Stimulated activated CD8-positive, alpha-beta memory T cell treated with anti-CD3 and anti-CD28 coated beads, Interleukin-4, amount 100 ng/mL, for 1 hour (primary cell): ENCODE results near the gene CLEC1A.
"Not testable (repeated sequence)": the region's sequence is repeated elsewhere in the genome, so short reads cannot be mapped to it uniquely, and the experiment has no call there.

ENCODE experiments used
- DNase-seq, 2 donors: peaks; one replicate each; pipeline ENCODE4 v3.0.0-alpha.2; 2020; ENCODE audit warnings: low read depth in 2 of 2, low spot score in 1 of 2

The CLEC1A gene

GRCh38 chr12:10052193-10052913 lies 46.4 kb downstream of the CLEC1A start:
- no peak for DNase-seq

- DNase-seq: no peak
Measured at GRCh38 chr12:10048526-10048925, 50.3 kb downstream of the CLEC1A start.

- DNase-seq: no peak
Measured at GRCh38 chr12:10042167-10042566, 56.6 kb downstream of the CLEC1A start.

GRCh38 chr12:10033783-10034545 lies 64.8 kb downstream of the CLEC1A start:
- DNase-seq: no peak

- DNase-seq: no peak
Measured at GRCh38 chr12:10031771-10032175, 67.0 kb downstream of the CLEC1A start.

- DNase-seq: no peak
Measured at GRCh38 chr12:10031321-10031720, 67.5 kb downstream of the CLEC1A start.

GRCh38 chr12:10030446-10030845 lies 68.3 kb downstream of the CLEC1A start, which contains the start of gene CLEC9A:
Gene CLEC9A (plus strand): TSS chr12:10030682. CDS start chr12:10052688, 22,006 bp downstream.
- no peak for DNase-seq

GRCh38 chr12:10027721-10028120 lies 71.1 kb downstream of the CLEC1A start:
- DNase-seq: no peak

GRCh38 chr12:10027311-10027710 lies 71.5 kb downstream of the CLEC1A start:
- no peak for DNase-seq

GRCh38 chr12:10026666-10027065 lies 72.1 kb downstream of the CLEC1A start:
- DNase-seq: not testable (repeated sequence)

GRCh38 chr12:10025236-10025635 lies 73.5 kb downstream of the CLEC1A start:
- no peak for DNase-seq

GRCh38 chr12:10021342-10021741 lies 77.4 kb downstream of the CLEC1A start:
- no peak for DNase-seq
